ENCODE results near the gene PLA2G2A. TPM values are rescaled to one million over a fixed set of nuclear protein-coding genes. Genes with fewer than 3 reads are reported as not detected.
A peak's percentile ranks its signal among the peaks of the same experiment; 100 is the strongest.

PLA2G2A gene
- total RNA-seq, 1 experiment from 2014 or later: not detected

DNA sequence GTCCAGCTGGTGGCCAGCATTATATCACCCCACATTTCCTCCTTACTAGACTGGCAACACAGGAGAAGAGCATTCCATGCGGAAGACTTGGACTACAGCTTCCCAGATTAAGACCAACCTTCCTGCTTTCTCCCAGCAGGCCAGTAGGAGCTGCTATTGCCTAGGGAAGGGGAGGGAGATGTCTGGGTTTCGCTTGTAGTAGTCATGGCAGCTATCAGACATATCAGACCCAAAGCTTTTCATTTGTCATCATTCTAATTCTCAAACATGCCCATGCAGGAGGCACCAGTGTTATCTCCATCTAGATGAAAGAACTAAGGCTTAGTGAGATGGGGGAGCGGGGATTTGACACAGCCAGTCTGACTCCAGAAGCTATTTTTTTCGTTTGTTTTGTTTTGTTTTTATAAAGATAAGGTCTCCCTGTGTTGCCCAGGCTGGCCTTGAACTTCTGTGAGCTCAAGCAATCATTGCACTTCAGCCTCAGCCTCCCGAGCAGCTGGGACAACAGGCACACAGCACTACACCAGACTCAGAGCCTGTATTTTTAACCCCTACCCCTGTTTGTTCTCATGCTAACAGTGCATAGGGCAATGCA lies 4.5 kb downstream of the PLA2G2A start:
- peak; percentile 43 for DNase-seq (ENCODE audit: extremely low read depth, low read depth)

DNA sequence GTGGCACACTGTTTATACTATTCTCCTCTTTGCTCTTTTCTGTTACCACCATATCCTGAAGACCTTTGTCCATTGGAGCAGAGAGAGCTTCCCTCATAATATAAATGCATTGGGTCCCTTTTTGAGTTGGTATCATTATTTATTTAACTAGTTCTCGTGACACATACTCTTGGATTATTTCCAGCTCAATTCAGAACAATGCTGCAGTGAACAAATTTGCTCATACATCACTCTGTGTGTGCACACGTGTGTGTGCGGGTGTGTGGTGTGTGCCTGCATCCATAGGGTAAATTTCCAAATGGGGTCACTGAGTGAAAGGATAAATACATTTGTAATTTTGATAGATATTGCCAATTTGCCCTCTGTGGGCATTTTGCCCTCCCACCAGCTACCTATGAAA lies 5.8 kb downstream of the PLA2G2A start:
- no peak for DNase-seq (ENCODE audit: extremely low read depth, low read depth)

DNA sequence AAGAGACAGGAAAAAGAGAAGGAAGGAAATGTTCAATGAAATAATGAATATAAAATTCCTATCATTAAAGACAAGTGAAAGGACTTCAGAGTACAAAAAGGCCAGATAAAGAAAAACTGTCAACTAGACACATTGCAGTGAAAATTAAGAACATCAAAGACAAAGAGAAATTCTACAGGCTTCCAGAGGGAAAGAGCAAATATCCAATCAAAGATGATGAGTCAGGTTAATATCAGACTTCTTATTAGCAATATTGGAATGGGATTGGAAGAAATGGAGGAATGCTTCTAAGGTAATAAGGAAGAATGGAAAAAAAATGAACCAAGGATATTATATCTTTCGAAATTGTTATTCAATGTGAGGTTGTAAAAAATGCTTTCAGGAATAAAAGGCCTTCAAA lies 7.8 kb downstream of the PLA2G2A start:
- no peak for DNase-seq (ENCODE audit: extremely low read depth, low read depth)

DNA sequence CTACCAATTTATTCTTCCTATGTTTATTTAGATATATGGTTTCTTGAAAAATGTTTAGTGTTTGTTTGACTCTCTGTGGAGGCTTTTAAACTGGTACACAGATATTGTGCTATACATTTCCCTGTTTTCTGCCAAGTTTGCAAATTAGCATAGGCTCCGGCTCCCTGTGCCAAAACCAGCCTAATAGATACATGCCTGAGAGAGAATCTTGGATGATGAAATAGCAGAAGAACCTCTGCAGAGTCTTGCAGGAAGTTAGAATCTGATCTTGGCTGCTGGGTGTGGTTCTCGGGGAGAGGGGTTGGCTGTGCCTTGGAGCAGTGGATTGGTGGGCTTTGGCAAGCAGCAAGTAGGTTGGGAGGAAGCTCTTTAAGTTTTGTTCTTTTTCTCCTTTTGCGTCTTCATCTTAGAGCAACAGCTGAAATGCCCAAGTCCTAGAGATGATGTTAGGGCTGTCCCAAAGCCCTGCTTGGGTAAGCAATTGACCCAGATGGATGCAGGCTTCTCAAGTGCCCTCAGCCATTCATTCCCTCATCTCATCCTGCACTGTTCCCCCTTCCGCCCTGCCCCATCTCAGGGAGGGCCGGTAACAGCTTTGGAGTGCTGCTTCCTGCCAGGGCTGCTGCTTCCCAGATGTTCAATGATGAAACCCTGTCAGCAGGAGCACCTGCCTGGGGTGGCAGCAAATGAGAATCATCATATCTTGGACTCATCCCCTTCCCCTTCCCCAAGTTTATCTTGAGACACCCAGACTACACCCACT lies 9.3 kb downstream of the PLA2G2A start:
- DNase-seq (ENCODE audit: extremely low read depth, low read depth): no peak

DNA sequence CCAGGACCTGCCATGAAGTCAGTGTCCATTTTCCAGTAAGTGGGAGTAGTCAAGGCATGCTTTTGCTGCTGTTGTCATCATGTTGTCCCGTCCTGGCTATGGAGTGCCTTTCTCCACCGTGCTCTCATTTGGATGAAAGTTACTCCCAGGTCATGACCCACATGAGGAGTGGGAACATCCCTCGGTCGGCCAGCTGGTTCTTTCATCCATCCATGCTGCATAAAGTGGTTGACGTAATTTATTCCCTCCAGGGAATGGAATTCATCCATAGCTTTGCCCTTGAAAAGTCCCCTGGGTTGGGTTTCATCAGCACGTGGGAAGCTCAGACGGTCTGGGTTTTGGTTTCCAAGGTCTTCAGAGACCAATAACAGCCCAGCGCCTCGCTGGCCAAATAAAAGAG lies 11.6 kb downstream of the PLA2G2A start:
- DNase-seq (ENCODE audit: extremely low read depth, low read depth): no peak

DNA sequence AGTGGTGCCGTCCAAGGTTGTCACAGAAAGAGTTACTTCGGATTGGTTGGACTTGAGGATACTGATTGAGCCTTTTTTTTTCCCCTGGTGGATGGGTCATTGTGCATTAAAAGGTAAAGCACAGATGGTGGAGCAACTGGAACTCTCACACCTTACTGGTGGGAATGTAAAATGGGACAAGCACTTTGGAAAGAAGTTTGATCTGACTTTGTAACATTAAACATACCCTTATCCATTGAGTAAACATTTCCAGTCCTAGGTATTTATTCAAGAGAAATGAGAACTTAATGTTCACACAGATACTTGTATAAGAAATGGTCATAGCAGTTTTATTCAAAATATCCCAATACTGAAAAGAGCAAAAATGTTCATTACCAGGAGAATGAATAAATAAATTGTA lies 14.9 kb downstream of the PLA2G2A start:
- no peak for DNase-seq (ENCODE audit: extremely low read depth, low read depth)

DNA sequence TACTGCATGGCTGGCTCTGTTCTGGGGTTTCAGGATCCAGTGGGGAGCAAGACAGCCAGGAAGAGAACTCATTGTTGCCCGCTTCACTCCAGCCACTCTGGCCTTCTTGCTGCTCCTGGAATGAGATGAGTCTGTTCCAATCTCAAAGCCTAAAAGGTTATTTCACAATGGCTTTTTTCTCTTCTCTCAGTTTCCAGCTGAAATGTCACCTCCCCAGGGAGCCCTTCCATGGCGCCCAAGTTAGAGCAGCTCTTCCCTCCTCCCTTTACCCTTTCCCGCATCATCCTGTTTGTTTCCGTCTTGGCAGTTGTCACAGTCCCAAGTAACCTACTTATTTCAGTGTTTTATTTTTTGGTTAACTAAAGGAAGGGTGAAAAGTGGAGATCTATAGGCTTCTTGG lies 15.8 kb downstream of the PLA2G2A start:
- no peak for DNase-seq (ENCODE audit: extremely low read depth, low read depth)

DNA sequence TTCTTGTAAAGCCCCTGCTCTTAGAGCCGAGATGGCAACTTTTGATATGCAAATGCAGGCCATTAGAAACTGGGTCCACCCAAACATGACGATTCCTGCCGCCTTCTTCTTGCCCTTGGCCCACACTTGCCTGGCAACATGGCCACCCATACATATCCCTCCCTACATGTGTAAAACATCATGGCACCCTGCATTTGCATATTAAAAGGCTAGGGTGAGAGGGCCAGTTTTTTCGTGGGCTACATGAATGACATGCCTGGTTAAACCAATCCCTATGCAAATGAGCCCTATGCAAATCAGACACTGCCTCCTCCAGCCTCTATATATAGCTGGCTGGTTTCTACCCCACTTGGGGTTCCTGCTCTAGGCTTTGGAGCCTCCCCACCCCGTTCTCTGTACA lies 18.8 kb downstream of the PLA2G2A start:
- DNase-seq (ENCODE audit: extremely low read depth, low read depth): no peak

DNA sequence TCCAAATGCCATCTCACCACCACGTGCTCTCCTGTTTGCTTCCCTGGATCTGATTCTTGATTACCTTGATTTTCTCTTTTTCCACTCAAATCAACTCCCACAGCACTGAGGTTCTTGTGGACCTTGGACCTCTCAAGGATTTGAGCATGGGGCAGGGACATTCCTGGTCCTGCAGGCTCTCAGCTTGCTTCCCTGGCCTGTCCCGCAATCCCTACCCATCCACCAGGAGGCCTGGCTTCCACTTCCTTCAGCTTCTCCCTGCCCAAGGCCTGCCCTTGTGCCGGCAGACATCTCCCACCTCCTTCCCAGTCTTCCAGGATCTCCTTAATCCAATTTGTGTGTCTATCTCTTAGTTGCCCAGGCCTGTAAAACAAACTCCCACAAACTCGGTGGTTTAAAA lies 21.6 kb downstream of the PLA2G2A start:
- no peak for DNase-seq (ENCODE audit: extremely low read depth, low read depth)

DNA sequence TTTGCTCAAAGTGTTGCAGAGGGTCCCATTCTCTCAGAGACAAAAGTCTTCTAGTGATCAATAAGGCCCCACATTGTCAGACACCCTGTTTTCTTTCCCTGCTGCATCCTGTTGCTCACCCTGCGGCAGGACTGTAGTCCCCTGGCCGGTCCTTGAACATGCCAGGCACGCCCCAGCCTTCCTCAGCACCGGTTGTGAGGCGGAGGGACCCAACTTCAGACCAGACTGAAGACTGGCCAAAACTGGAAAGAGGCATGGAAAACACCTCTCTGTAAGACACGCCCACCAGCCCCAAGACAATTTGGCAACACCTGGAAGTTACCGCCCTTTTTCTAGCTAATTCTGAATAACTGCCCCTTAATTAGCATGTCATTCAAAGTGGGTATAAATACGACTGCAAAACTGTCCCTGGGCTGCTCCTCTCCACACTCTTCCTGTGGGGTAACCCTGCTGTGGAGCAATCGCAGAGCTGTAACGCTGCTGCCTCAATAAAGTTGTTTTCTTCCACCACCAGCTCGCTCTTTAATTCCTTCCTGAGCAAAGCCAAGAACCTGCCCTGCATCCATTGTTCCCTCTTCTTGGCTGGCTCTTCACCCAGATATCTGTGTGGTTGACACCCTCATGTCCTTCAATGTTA lies 23.8 kb downstream of the PLA2G2A start:
- no peak for DNase-seq (ENCODE audit: extremely low read depth, low read depth)

DNA sequence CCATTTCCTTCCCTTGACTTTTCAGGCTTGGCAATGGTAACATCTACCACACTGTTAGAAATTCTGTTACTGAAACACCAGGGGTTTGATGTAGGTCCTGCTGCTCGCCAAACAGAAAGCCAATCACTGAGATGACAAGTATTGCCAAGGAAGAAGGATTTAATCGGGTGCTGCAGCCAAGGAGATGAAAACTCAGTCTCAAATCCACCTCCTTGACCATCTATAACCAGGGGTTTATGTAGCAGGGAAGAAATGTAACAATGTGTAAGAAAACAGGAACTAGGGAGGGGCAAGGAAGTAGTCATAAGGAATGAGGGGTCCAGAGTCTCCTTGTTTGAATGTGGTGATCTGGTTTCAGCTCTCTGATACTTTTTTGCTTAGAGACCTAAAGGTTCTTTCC lies 25.4 kb downstream of the PLA2G2A start:
- no peak for DNase-seq (ENCODE audit: extremely low read depth, low read depth)

DNA sequence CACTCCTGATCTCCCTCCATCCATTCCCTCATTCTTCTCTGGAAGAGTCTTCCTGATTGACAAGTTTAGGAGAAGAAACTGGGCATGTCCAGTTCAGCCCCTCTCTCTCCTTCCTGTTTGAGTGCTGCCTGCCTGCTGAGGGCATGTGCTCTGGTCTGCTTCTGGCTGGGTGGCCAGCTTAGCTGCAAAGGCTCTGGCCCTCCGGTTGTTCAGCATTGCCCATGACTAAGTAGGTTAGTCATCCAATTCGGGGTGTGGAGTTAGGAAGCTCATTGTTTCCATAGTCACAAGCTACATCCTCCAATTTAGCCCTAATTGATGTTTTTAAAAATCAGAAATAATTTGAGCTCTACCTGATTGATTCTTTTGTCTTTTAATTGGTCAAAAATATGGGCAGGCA lies 30.4 kb downstream of the PLA2G2A start:
- no peak for DNase-seq (ENCODE audit: extremely low read depth, low read depth)

DNA sequence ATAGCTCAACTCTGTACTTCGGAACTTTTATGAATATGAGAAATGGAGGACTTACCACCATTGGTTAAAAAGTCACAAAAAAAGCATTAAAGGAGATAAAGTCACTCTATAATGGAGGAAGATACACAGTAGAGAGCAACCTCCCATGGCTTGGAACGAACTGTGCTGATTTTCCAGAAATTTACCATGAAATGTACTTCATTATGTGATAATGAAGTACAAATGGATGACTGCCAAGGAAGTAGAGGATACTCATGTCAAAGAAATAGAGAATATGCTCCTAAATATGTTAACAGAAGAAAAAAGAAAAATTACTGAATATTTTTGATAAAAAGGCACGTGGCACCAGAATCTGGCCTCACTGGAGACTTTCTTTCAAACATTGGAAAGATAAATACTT lies 32.4 kb downstream of the PLA2G2A start:
- DNase-seq (ENCODE audit: extremely low read depth, low read depth): no peak

DNA sequence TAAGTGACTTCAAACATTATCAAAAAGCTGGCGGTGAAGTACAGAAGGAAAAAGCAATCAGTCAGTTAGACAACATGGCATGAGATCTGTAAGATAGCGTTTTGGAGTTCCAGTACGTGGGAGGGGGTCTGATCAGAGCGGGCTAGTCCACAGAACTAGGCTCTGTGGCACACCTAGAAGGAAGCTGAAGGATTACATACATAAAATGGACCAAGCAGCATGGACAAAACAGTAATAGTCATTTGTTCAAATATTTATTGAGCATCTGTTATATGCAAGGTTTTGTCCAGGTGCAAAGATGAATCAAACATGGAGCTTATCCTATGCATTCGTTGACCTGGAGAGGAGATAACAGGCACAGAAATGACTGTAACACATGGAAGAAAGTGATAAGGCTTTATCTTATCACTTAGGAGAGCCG lies 33.1 kb downstream of the PLA2G2A start:
- DNase-seq (ENCODE audit: extremely low read depth, low read depth): no peak

DNA sequence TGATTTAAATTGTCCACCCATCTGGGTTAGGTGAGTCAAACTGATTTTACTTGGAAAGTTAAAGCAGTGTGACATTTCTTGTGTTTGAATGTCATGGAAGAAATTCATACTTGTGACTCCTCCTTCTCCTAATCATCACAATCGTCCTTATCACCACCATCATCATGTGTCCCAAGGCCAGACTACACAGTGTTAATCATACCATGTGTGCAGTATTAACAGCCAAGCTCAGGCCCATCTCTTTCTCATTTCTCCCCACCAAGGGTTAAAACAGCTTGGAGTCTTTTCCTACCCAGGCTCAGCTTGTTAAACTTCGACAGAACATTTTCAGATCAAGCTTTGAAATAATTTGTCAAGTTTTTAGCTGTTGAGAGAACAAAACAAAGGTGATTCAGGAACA lies 33.5 kb downstream of the PLA2G2A start:
- DNase-seq (ENCODE audit: extremely low read depth, low read depth): no peak

DNA sequence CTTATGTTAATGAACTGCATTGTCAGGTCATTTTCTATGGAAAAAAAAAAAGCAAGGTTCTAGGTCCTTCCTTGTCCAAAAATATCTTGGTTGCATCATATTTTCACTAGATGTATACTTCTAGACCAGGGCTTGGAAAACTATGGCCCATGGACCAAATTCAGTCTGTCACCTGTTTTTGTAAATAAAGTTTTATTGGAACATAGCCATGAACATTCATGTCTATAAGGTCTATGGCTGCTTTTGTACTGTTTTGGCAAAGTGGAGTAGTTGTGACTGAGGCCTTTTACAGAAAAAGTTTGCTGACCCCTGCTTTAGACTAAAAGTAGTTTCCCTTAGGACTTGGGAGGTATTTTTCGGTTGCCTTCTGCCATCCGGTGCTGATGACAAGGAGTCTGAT lies 36.8 kb downstream of the PLA2G2A start:
- DNase-seq (ENCODE audit: extremely low read depth, low read depth): no peak

DNA sequence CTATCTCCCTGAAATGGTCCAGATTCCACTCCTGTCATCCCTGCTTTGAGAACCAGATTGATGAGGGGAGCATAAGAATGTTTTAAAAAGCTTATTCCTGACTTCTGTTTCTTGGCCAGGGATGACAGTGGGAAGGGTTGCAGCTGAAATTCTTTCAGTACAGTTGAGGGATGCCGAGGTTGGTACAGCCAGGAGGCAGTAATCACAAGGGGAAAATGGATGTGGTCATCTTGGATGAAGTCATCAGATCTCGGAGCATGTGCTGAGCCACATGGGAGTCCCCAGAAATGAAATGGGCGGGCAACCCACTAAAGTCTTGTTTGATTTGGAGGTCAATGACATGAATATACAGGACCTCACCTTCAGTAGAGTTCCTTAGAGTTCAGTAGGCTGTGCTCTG lies 37.3 kb downstream of the PLA2G2A start:
- DNase-seq (ENCODE audit: extremely low read depth, low read depth): no peak

DNA sequence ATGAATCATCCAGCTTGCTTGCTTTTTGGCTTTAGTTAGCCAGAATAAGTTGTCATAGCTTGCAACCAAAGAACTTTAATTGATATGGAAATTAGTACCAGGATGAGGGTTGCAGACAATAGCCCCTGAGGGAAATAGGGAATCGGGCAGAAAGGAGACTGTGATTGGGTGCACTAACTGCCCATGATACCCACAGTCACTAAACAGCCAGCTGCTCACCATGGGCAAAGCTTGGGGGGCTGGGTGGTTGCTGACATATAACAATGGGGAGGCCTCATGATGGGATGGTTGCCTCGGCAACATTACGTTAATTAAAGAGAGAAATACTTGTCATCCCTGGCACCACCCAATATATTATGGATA lies 38.2 kb downstream of the PLA2G2A start:
- DNase-seq (ENCODE audit: extremely low read depth, low read depth): no peak

DNA sequence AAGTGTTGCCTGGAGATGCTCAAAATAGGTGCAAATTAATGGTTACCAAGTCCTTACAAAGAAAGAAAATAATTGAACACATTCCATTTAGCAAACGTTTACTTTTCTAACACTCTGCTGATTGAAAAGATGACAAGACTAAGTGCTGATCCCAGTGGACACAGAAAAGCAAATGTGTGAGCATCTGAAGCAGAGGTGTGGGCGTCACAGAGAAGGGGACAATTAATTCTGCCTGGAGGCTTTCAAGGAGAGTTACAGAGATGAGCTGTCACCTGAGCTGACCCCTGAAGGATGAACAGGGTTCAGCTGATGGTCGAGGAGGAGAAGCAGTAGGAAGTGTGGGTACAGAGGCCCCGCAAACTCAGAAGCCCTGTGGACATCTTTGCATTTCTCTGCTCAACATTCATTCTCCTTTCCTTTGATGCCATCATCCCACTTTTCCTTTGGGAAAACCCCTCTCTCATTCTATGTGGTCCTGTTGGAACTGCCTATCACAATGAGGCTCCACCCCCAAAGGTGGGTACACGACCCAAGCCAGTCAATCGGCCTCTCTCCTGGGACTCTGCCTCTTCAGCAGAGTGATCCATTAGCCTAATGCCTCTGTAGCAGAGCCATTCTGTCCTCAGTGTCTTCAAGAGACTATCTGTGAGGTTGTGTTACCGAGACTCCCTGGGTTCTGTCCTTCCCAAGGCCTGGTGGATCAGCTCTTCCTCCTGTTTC lies 38.8 kb downstream of the PLA2G2A start:
- DNase-seq (ENCODE audit: extremely low read depth, low read depth): no peak

DNA sequence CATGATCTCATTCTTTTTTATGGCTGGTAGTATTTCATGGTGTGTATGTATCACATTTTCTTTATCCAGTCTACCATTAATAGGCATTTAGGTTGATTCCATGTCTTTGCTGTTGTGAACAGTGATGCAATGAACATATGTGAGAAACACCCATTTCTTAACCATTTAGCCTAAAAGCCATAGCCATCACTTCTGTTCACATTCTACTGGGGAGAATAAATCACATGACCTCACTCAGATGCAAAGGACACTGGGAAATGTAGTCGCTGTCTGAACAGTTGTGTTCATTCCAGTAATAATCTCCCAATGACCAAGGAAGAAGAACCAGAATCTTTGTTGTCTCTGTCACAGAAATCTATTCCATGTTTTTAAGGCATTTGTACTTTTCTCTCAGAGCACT lies 40.9 kb downstream of the PLA2G2A start:
- no peak for DNase-seq (ENCODE audit: extremely low read depth, low read depth)

DNA sequence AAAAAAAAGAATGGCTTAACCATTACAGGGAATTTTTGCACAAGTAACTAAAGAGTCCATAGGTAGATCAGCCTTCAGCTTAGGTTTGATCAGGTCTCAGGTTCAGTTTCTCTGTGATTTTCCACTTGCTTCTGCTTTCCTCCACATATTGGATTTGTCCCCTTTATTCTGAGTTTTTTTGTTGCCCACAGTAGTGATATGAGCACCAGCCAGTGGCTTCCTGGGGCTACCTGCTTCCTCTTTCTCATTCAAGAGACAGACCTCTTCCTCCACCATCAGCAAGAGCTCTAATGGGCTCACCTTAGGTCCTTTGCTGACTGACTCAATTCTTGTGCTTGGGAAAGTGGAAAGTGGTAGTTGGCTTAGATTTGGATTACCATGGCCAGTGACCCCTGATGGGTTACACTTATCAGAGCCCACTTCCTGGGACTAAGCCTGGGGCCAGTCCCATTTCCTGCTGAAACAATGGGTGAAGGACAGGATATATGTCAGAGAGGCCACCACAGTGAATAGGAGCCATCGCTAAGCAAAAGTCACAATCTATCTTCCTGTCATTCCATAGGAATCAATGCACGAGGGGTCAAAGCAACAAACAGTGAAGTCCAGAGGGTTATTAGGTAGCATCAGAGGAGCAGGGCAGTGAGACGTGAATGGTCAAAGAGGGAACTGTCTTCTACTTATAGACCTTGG lies 43.2 kb downstream of the PLA2G2A start:
- no peak for DNase-seq (ENCODE audit: extremely low read depth, low read depth)

Measured in NCI-H460 (cell line).